HepG2 (cell line): ENCODE data around the gene ATF3.

Experiments
- RXRA ChIP-seq: sonication (generic); formaldehyde crosslinking; IDR thresholded peaks from 2 replicates; pipeline ENCODE4 v1.5.1; 2020; ENCODE audit warnings: missing genetic modification reagents
- YY1 ChIP-seq: IDR thresholded peaks from 2 replicates; pipeline ENCODE4 v1.6.1; 2011; ENCODE audit warnings: low read length, low read depth, moderate library complexity, mild to moderate bottlenecking; ENCODE audit not compliant: insufficient read depth, insufficient replicate concordance
- ZNF253 ChIP-seq: sonication (generic); formaldehyde crosslinking; IDR thresholded peaks from 2 replicates; pipeline ENCODE4 v1.8.0; 2022; ENCODE audit warnings: mild to moderate bottlenecking, missing genetic modification reagents, borderline replicate concordance
- ZNF558 ChIP-seq: sonication (generic); formaldehyde crosslinking; IDR thresholded peaks from 2 replicates; pipeline ENCODE4 v1.9.0; 2022; ENCODE audit warnings: mild to moderate bottlenecking, missing genetic modification reagents, borderline replicate concordance
- ZNF629 ChIP-seq: sonication (generic); formaldehyde crosslinking; conservative IDR thresholded peaks from 2 replicates; pipeline ENCODE4 v1.5.0; 2020; ENCODE audit warnings: missing genetic modification reagents
- TF ChIP-seq, protein P1 (sequence below): sonication (generic); formaldehyde crosslinking; IDR thresholded peaks from 2 replicates; pipeline ENCODE4 v1.5.0; 2020; ENCODE audit warnings: mild to moderate bottlenecking, missing genetic modification reagents, moderate library complexity
- TF ChIP-seq, protein P2 (sequence below): sonication (generic); formaldehyde crosslinking; IDR thresholded peaks from 2 replicates; pipeline ENCODE4 v1.8.0; 2022; ENCODE audit warnings: mild to moderate bottlenecking, missing genetic modification reagents

GRCh38 chr1:212583643-212584042 lies 24.9 kb upstream of the ATF3 start:
- TF ChIP-seq ZNF558: no peak
- TF ChIP-seq, protein P1, sequence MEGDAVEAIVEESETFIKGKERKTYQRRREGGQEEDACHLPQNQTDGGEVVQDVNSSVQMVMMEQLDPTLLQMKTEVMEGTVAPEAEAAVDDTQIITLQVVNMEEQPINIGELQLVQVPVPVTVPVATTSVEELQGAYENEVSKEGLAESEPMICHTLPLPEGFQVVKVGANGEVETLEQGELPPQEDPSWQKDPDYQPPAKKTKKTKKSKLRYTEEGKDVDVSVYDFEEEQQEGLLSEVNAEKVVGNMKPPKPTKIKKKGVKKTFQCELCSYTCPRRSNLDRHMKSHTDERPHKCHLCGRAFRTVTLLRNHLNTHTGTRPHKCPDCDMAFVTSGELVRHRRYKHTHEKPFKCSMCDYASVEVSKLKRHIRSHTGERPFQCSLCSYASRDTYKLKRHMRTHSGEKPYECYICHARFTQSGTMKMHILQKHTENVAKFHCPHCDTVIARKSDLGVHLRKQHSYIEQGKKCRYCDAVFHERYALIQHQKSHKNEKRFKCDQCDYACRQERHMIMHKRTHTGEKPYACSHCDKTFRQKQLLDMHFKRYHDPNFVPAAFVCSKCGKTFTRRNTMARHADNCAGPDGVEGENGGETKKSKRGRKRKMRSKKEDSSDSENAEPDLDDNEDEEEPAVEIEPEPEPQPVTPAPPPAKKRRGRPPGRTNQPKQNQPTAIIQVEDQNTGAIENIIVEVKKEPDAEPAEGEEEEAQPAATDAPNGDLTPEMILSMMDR (CRISPR knock-in tag): no peak
- no peak for TF ChIP-seq ZNF253 (CRISPR knock-in tag)
- TF ChIP-seq RXRA: no peak
- no peak for TF ChIP-seq ZNF629 (CRISPR knock-in tag)
- TF ChIP-seq, protein P2, sequence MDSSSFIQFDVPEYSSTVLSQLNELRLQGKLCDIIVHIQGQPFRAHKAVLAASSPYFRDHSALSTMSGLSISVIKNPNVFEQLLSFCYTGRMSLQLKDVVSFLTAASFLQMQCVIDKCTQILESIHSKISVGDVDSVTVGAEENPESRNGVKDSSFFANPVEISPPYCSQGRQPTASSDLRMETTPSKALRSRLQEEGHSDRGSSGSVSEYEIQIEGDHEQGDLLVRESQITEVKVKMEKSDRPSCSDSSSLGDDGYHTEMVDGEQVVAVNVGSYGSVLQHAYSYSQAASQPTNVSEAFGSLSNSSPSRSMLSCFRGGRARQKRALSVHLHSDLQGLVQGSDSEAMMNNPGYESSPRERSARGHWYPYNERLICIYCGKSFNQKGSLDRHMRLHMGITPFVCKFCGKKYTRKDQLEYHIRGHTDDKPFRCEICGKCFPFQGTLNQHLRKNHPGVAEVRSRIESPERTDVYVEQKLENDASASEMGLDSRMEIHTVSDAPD (CRISPR knock-in tag): no peak
- no peak for TF ChIP-seq YY1
